Lung (tissue), 12 donors: Measurements from ENCODE around the gene UBE2O. TPM values are rescaled to one million over a fixed set of nuclear protein-coding genes. Genes with fewer than 3 reads are reported as not detected.

Source experiments
- ATAC-seq: fragments of 200-7000 bp; cut with Tn5 transposase; one replicate; pipeline ENCODE4 v1.9.1; 2020; ENCODE audit warnings: moderate number of reproducible peaks; ENCODE audit not compliant: insufficient read depth, low FRiP score
- DNase-seq, 3 donors: peaks; one replicate each; pipeline ENCODE4 v3.0.0-alpha.2; 2013 to 2017
- H3K27ac ChIP-seq, 2 donors: one replicate each; pipeline ENCODE4 v1.5.1; 2013; ENCODE audit warnings: mild to moderate bottlenecking in 2 of 2, moderate library complexity in 2 of 2, control low read depth in 1 of 2, inconsistent platforms in 1 of 2, low read depth in 1 of 2, low read length in 1 of 2
- H3K27me3 ChIP-seq, 3 donors: one replicate each; pipeline ENCODE4 v1.5.1; 2013; ENCODE audit warnings: low read length in 2 of 3; ENCODE audit not compliant: control insufficient read depth in 3 of 3, insufficient read depth in 3 of 3
- H3K36me3 ChIP-seq, 4 donors: one replicate each; pipeline ENCODE4 v1.5.1; 2013; ENCODE audit warnings: low read length in 4 of 4, mild to moderate bottlenecking in 1 of 4, moderate library complexity in 1 of 4; ENCODE audit not compliant: control insufficient read depth in 4 of 4, insufficient read depth in 4 of 4
- H3K4me1 ChIP-seq, 5 donors: one replicate each; pipeline ENCODE4 v1.5.1; 2013; ENCODE audit warnings: low read length in 5 of 5, mild to moderate bottlenecking in 2 of 5, moderate library complexity in 1 of 5; ENCODE audit not compliant: control insufficient read depth in 5 of 5, insufficient read depth in 5 of 5
- H3K4me3 ChIP-seq: one replicate; pipeline ENCODE4 v1.5.1; 2013; ENCODE audit warnings: mild to moderate bottlenecking, control low read depth, moderate library complexity
- H3K9ac ChIP-seq, 2 donors: one replicate each; pipeline ENCODE4 v1.5.1; 2013; ENCODE audit warnings: low read length in 2 of 2, control low read depth in 1 of 2; ENCODE audit not compliant: insufficient read depth in 1 of 2
- H3K9me3 ChIP-seq, 4 donors: one replicate each; pipeline ENCODE4 v1.5.1; 2013; ENCODE audit warnings: low read length in 3 of 4, mild to moderate bottlenecking in 1 of 4, moderate library complexity in 1 of 4; ENCODE audit not compliant: control insufficient read depth in 4 of 4, insufficient read depth in 3 of 4
- CTCF ChIP-seq: IDR thresholded peaks from 2 replicates; pipeline ENCODE4 v1.5.1; 2012; ENCODE audit warnings: mild to moderate bottlenecking; ENCODE audit errors: control extremely low read depth, extremely low read depth
- WGBS, 2 donors: extraction: QIAGEN DNeasy Blood & Tissue Kit; methylation state at CpG; one replicate each; pipeline ENCODE4 v1.1.7; 2013; 5-methylcytosine and 5-hydroxymethylcytosine counted together
- polyA plus RNA-seq, 2 donors: library from polyadenylated mRNA; stranded (reverse); fragments of 200-250 nt; gene quantifications; one replicate each; pipeline ENCODE4 v1.2.1, GENCODE V29; 2013
- total RNA-seq, 2 donors: library from RNA; depleted of rRNA in 1 of 2; stranded (reverse); fragments of >200 nt in 1 of 2; gene quantifications; one replicate each; pipeline ENCODE4 v1.2.1, GENCODE V29; 2014 to 2021
- donor health status: control.
- donor health status: control.
- donor health status: Bipolar disorder and iron deficiency.
- donor health status: healthy.
- donor health status: DM: yes; HTN: yes; CAD: no.

Gene UBE2O
- total and polyA plus RNA-seq, 4 donors = 10.8 to 24.6 (median 17.7) TPM

- Histone ChIP-seq H3K9me3 (no peaks in the 10 kb centered on the region), H3K36me3 (peaks cover 0 to 4% (median 0%) of the 10 kb centered on the region in 4 donors), H3K9ac (no peak overlapping the region), H3K27me3 (no peaks in the 10 kb centered on the region), H3K27ac (no peak overlapping the region), H3K4me3 (no peak overlapping the region), H3K4me1 (peaks cover 0 to 34% (median 10%) of the 10 kb centered on the region in 5 donors)
- DNase-seq = no peak
- no peak for ATAC-seq
- WGBS, 2 donors = 78 to 89% methylated on average over 8 of the region's 8 CpGs
- no peak for TF ChIP-seq CTCF
Measured at GRCh38 chr17:76442341-76443338, 10.3 kb downstream of the UBE2O start.

- WGBS, 2 donors = 74 to 81% methylated on average over 13 of the region's 13 CpGs
- ATAC-seq (no peak), DNase-seq (no peak)
- Histone ChIP-seq H3K9ac (no peak overlapping the region), H3K27ac (no peak overlapping the region), H3K36me3 (peaks cover 0 to 4% (median 0%) of the 10 kb centered on the region in 4 donors), H3K27me3 (no peaks in the 10 kb centered on the region), H3K4me1 (peaks cover 0 to 26% (median 10%) of the 10 kb centered on the region in 5 donors), H3K9me3 (no peaks in the 10 kb centered on the region), H3K4me3 (no peak overlapping the region)
- TF ChIP-seq CTCF = no peak
Measured at GRCh38 chr17:76441686-76442340, 11.1 kb downstream of the UBE2O start.

GRCh38 chr17:76440751-76441362, 12.1 kb downstream of the UBE2O start:
- no peak overlapping the region for H3K27ac ChIP-seq
- H3K9me3 ChIP-seq = no peaks in the 10 kb centered on the region
- no peak overlapping the region for H3K4me3 ChIP-seq
- TF ChIP-seq CTCF = no peak
- no peaks in the 10 kb centered on the region for H3K27me3 ChIP-seq
- no peak overlapping the region for H3K9ac ChIP-seq
- ATAC-seq = no peak
- DNase-seq = no peak
- peaks cover 0 to 18% (median 9%) of the 10 kb centered on the region in 5 donors for H3K4me1 ChIP-seq
- 89 to 98% methylated on average over 2 of the region's 2 CpGs for WGBS, 2 donors
- H3K36me3 ChIP-seq = peaks cover 0 to 4% (median 0%) of the 10 kb centered on the region in 4 donors
